ENCODE measurements around the gene SCAMP3.

The SCAMP3 gene

GRCh38 chr1:155207806-155208540, 54.2 kb downstream of the SCAMP3 start, which contains the start of gene THBS3:
TSS of gene THBS3 (minus strand) at chr1:155207897. CDS start at chr1:155207876, 21 bp downstream.
- DNase-seq: peak in 43 of 56 donors; percentile 24 to 80 (median 57)

GRCh38 chr1:155206891-155207805, 55.0 kb downstream of the SCAMP3 start:
- DNase-seq: peak in 53 of 56 donors; percentile 17 to 92 (median 59)

Data from nucleus accumbens (tissue), 56 donors.